HepG2 (cell line): ENCODE data around the gene GADD45A. TPM values are rescaled to one million over a fixed set of nuclear protein-coding genes. Genes with fewer than 3 reads are reported as not detected.

Source experiments
- HIVEP1 ChIP-seq: sonication (generic); formaldehyde crosslinking; IDR thresholded peaks from 2 replicates; pipeline ENCODE4 v1.4.0; 2020; ENCODE audit warnings: mild to moderate bottlenecking, missing genetic modification reagents
- HNRNPK ChIP-seq: fragments of 200-400 bp; formaldehyde crosslinking; IDR thresholded peaks from 2 replicates; pipeline ENCODE4 v1.6.1; 2018; ENCODE audit warnings: low read length, low read depth, moderate library complexity, mild to moderate bottlenecking; ENCODE audit not compliant: poor library complexity, severe bottlenecking
- HNRNPL ChIP-seq: fragments of 200-400 bp; formaldehyde crosslinking; IDR thresholded peaks from 2 replicates; pipeline ENCODE4 v1.6.1; 2017; ENCODE audit warnings: mild to moderate bottlenecking, low read depth, low read length
- KLF16 ChIP-seq, 2 experiments: sonication (generic) in 1 of 2; formaldehyde crosslinking in 1 of 2; IDR thresholded peaks; 2 replicates each; pipeline versions ENCODE4 v1.6.1 to v1.8.0; 2016 to 2023; ENCODE audit warnings: missing genetic modification reagents in 2 of 2, missing compliant biosample characterization in 1 of 2
- KLF9 ChIP-seq: IDR thresholded peaks from 2 replicates; pipeline ENCODE4 v1.6.1; 2016; ENCODE audit warnings: low read depth
- MIER2 ChIP-seq: IDR thresholded peaks from 2 replicates; pipeline ENCODE4 v1.6.1; 2016; ENCODE audit warnings: missing biosample characterization, missing genetic modification reagents
- NFATC3 ChIP-seq: sonication (generic); formaldehyde crosslinking; IDR thresholded peaks from 2 replicates; pipeline ENCODE4 v1.5.1; 2020; ENCODE audit warnings: mild to moderate bottlenecking, missing genetic modification reagents
- RBM39 ChIP-seq: fragments of 200-400 bp; formaldehyde crosslinking; IDR thresholded peaks from one replicate; pipeline ENCODE4 v1.6.1; 2018; ENCODE audit warnings: antibody characterized with exemption, mild to moderate bottlenecking, low read depth, low read length; ENCODE audit not compliant: poor library complexity, severe bottlenecking
- RFXANK ChIP-seq: IDR thresholded peaks from 2 replicates; pipeline ENCODE4 v1.6.1; 2016
- TBX2 ChIP-seq: sonication (generic); formaldehyde crosslinking; IDR thresholded peaks from 2 replicates; pipeline ENCODE4 v1.5.0; 2020; ENCODE audit warnings: missing genetic modification reagents, mild to moderate bottlenecking, borderline replicate concordance
- ZKSCAN8 ChIP-seq: IDR thresholded peaks from 2 replicates; pipeline ENCODE4 v1.6.1; 2016; ENCODE audit warnings: borderline replicate concordance, missing genetic modification reagents, missing compliant biosample characterization
- ZNF335 ChIP-seq: sonication (generic); formaldehyde crosslinking; IDR thresholded peaks from 2 replicates; pipeline ENCODE4 v1.4.0; 2020; ENCODE audit warnings: missing genetic modification reagents
- ZNF432 ChIP-seq: sonication (generic); formaldehyde crosslinking; IDR thresholded peaks from 2 replicates; pipeline ENCODE4 v1.5.0; 2020; ENCODE audit warnings: missing genetic modification reagents, mild to moderate bottlenecking, borderline replicate concordance
- ZNF441 ChIP-seq: sonication (generic); formaldehyde crosslinking; IDR thresholded peaks from 2 replicates; pipeline ENCODE4 v1.7.0; 2021; ENCODE audit warnings: missing genetic modification reagents, borderline replicate concordance
- ZNF777 ChIP-seq: sonication (generic); formaldehyde crosslinking; IDR thresholded peaks from 2 replicates; pipeline ENCODE4 v1.4.0; 2020; ENCODE audit warnings: missing genetic modification reagents
- polyA plus RNA-seq, 8 experiments: library from polyadenylated mRNA; depleted of rRNA in 3 of 8; stranded (reverse) in 7 of 8; unstranded in 1 of 8; fragments of >200 nt; fragmentation: Illumina TruSeq in 4 of 8; extraction: Trizol in 4 of 8; gene quantifications; 2 replicates each; pipeline versions ENCODE4 v1.2.1 to v1.2.3, GENCODE V29; 2011 to 2016; ENCODE audit warnings: low read depth in 4 of 8, missing spikeins in 1 of 8, mixed read lengths in 1 of 8; ENCODE audit not compliant: insufficient read depth in 1 of 8
- total RNA-seq, 5 experiments: library from RNA; depleted of rRNA; stranded (reverse); fragments of >200 nt; fragmentation: Illumina TruSeq; extraction: Trizol; gene quantifications; 2 replicates each; pipeline ENCODE4 v1.2.3, GENCODE V29; 2016; ENCODE audit warnings: low read depth in 1 of 5
- TF ChIP-seq, protein P1 (sequence below): sonication (generic); formaldehyde crosslinking; IDR thresholded peaks from 2 replicates; pipeline ENCODE4 v1.4.0; 2020; ENCODE audit warnings: mild to moderate bottlenecking, missing genetic modification reagents, borderline replicate concordance
- TF ChIP-seq, protein P2 (sequence below): sonication (generic); formaldehyde crosslinking; IDR thresholded peaks from 2 replicates; pipeline ENCODE4 v1.9.0; 2021; ENCODE audit warnings: missing genetic modification reagents, borderline replicate concordance
- TF ChIP-seq, protein P3 (sequence below): sonication (generic); formaldehyde crosslinking; IDR thresholded peaks from 2 replicates; pipeline ENCODE4 v1.4.0; 2020; ENCODE audit warnings: missing genetic modification reagents
- TF ChIP-seq, protein P4 (sequence below): sonication (generic); formaldehyde crosslinking; IDR thresholded peaks from 2 replicates; pipeline ENCODE4 v1.8.0; 2023; ENCODE audit warnings: mild to moderate bottlenecking, missing genetic modification reagents
- TF ChIP-seq, protein P5 (sequence below): conservative IDR thresholded peaks from 2 replicates; pipeline ENCODE4 v1.6.1; 2018; ENCODE audit warnings: missing genetic modification reagents

GADD45A gene
- total and polyA plus RNA-seq, 2 of the 13 experiments (the other 11 are each of a cell fraction or from before 2014, with no cell fraction given), result 33.2 to 46.2 TPM

DNA sequence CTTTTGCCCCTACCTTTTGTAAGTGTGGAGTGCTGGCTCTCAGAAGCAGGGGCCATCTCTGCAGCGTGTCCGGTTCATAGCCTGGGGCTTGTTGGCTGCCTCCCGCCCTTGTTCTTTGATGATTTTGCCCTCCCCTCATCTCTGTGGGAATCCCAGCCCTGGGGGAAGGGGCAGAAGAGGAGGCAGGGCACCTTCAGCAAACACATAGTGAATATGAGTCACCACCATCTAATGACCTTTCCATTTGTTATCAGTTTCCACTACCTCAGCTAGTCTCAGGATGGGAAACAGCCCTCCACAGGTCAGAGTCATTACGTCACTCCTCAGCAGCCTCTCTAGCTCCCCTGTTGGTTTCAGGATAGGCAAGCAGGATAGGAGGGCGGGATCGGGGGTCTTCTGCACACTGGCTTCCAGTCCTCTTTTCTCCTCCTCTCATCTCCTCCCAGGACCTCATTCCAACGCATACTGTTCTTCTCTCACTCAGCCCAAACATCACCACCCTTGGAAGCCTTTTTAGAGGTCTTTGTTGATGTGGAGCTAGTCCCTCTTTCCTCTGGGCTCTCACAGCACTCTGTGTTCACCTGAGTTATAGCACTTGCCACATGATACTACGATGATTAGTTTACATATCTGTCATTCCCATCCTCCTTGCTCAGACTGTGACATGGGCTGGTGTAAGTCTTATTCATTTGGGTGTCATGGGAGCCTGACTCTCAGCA is 15.8 kb downstream of the GADD45A start (continued):
- TF ChIP-seq, protein P1, sequence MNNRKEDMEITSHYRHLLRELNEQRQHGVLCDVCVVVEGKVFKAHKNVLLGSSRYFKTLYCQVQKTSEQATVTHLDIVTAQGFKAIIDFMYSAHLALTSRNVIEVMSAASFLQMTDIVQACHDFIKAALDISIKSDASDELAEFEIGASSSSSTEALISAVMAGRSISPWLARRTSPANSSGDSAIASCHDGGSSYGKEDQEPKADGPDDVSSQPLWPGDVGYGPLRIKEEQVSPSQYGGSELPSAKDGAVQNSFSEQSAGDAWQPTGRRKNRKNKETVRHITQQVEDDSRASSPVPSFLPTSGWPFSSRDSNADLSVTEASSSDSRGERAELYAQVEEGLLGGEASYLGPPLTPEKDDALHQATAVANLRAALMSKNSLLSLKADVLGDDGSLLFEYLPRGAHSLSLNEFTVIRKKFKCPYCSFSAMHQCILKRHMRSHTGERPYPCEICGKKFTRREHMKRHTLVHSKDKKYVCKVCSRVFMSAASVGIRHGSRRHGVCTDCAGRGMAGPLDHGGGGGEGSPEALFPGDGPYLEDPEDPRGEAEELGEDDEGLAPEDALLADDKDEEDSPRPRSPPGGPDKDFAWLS (CRISPR knock-in tag), result no peak
- peak; percentile 88 for TF ChIP-seq TBX2 (CRISPR knock-in tag)
- TF ChIP-seq ZNF335 (CRISPR knock-in tag), result no peak
- TF ChIP-seq, protein P2, sequence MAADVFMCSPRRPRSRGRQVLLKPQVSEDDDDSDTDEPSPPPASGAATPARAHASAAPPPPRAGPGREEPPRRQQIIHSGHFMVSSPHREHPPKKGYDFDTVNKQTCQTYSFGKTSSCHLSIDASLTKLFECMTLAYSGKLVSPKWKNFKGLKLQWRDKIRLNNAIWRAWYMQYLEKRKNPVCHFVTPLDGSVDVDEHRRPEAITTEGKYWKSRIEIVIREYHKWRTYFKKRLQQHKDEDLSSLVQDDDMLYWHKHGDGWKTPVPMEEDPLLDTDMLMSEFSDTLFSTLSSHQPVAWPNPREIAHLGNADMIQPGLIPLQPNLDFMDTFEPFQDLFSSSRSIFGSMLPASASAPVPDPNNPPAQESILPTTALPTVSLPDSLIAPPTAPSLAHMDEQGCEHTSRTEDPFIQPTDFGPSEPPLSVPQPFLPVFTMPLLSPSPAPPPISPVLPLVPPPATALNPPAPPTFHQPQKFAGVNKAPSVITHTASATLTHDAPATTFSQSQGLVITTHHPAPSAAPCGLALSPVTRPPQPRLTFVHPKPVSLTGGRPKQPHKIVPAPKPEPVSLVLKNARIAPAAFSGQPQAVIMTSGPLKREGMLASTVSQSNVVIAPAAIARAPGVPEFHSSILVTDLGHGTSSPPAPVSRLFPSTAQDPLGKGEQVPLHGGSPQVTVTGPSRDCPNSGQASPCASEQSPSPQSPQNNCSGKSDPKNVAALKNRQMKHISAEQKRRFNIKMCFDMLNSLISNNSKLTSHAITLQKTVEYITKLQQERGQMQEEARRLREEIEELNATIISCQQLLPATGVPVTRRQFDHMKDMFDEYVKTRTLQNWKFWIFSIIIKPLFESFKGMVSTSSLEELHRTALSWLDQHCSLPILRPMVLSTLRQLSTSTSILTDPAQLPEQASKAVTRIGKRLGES (CRISPR knock-in tag), result no peak
- TF ChIP-seq, protein P3, sequence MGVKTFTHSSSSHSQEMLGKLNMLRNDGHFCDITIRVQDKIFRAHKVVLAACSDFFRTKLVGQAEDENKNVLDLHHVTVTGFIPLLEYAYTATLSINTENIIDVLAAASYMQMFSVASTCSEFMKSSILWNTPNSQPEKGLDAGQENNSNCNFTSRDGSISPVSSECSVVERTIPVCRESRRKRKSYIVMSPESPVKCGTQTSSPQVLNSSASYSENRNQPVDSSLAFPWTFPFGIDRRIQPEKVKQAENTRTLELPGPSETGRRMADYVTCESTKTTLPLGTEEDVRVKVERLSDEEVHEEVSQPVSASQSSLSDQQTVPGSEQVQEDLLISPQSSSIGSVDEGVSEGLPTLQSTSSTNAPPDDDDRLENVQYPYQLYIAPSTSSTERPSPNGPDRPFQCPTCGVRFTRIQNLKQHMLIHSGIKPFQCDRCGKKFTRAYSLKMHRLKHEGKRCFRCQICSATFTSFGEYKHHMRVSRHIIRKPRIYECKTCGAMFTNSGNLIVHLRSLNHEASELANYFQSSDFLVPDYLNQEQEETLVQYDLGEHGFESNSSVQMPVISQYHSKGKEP, result no peak
- no peak for TF ChIP-seq ZNF432 (CRISPR knock-in tag)
- TF ChIP-seq HNRNPL, result no peak
- peak; percentile 54; the same call in 1 of the 2 replicates for TF ChIP-seq NFATC3
- TF ChIP-seq, protein P4, sequence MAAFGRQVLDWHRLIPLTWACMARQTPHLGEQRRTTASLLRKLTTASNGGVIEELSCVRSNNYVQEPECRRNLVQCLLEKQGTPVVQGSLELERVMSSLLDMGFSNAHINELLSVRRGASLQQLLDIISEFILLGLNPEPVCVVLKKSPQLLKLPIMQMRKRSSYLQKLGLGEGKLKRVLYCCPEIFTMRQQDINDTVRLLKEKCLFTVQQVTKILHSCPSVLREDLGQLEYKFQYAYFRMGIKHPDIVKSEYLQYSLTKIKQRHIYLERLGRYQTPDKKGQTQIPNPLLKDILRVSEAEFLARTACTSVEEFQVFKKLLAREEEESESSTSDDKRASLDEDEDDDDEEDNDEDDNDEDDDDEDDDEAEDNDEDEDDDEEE (CRISPR knock-in tag), result 0 out of 2 replicates have a peak, but pooled peaks have one; percentile 42
- peak; percentile 83; the same call in 1 of the 2 replicates for TF ChIP-seq ZKSCAN8 (CRISPR knock-in tag)
- TF ChIP-seq ZNF441 (CRISPR knock-in tag), result 0 out of 2 replicates have a peak, but pooled peaks have one; percentile 40
- TF ChIP-seq RFXANK (CRISPR knock-in tag), result 0 out of 2 replicates have a peak, but pooled peaks have one; percentile 24
- TF ChIP-seq RBM39, result no peak
- 0 out of 2 replicates have a peak, but pooled peaks have one; percentile 14 for TF ChIP-seq KLF9 (CRISPR knock-in tag)
- TF ChIP-seq, protein P5, sequence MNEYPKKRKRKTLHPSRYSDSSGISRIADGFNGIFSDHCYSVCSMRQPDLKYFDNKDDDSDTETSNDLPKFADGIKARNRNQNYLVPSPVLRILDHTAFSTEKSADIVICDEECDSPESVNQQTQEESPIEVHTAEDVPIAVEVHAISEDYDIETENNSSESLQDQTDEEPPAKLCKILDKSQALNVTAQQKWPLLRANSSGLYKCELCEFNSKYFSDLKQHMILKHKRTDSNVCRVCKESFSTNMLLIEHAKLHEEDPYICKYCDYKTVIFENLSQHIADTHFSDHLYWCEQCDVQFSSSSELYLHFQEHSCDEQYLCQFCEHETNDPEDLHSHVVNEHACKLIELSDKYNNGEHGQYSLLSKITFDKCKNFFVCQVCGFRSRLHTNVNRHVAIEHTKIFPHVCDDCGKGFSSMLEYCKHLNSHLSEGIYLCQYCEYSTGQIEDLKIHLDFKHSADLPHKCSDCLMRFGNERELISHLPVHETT (CRISPR knock-in tag), result peak; percentile 43; the same call in 1 of the 2 replicates
- TF ChIP-seq HNRNPK, result no peak
- TF ChIP-seq MIER2 (CRISPR knock-in tag), result peak; percentile 48; the same call in 1 of the 2 replicates
- peak; percentile 98 for TF ChIP-seq HIVEP1 (CRISPR knock-in tag)
- TF ChIP-seq ZNF777 (CRISPR knock-in tag), result no peak
- peak in 1 of 2 experiments; percentile 81; a peak in 1 of 4 replicates for TF ChIP-seq KLF16 (CRISPR knock-in tag; IDR thresholded peaks at IDR 0.05)
